HUDEP-2 (cell line): ENCODE measurements around the gene KLHL18.
"Not testable (repeated sequence)": the region's sequence is repeated elsewhere in the genome, so short reads cannot be mapped to it uniquely, and the experiment has no call there.

Experiments
- DNase-seq, 76 experiments: peaks; one replicate each; lab custom pipeline; 2025; ENCODE audit not compliant: unreplicated experiment in 76 of 76; lab: John Stamatoyannopoulos, UW

The KLHL18 gene

GRCh38 chr3:47348411-47349154, 65.8 kb downstream of the KLHL18 start:
- DNase-seq, result no peak

DNA sequence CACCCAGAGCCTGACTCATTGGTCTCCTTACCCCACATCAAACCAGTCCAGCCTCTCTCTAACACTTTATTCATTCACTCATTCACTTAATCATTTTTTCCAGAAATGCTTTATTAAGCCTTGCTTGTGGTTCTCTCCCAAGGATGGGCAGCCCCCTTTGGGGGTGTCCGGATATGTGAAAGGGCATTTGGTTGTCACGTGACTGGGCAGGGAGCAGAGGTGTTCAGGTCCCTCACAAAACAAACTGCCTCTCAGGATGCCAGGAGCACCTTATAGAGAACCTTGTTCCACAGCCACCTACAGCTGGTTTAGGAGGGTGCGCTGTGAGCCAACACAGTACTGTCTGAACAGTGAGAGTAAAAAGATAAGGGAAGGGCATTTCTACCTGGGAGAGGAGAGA, 72.3 kb downstream of the KLHL18 start:
- DNase-seq, result no peak

DNA sequence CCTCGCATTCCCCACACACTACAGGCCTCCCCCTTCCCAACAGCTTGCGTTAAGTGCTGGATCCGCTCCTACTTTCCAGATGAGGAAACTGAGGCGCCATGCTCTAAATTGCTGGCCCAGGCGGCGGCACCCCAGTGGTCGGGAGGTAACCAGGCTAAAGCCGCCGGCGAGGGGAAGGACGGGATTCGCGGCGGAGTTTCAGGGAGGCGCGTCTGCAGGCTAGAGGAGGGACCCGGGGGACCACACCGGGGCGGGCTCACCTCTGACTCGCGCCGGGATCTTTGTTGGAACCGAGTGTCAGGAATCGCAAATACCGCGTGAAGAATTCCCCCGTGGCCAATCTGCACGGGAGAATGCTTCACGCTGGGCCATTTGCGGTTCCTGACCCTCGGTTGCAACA, 73.5 kb downstream of the KLHL18 start:
- DNase-seq, result no peak

- DNase-seq, result no peak
These were observed 76.6 kb downstream of the KLHL18 start for GRCh38 chr3:47359323-47359722.

GRCh38 chr3:47360110-47360517, 77.4 kb downstream of the KLHL18 start:
- DNase-seq, result not testable (repeated sequence)

DNA sequence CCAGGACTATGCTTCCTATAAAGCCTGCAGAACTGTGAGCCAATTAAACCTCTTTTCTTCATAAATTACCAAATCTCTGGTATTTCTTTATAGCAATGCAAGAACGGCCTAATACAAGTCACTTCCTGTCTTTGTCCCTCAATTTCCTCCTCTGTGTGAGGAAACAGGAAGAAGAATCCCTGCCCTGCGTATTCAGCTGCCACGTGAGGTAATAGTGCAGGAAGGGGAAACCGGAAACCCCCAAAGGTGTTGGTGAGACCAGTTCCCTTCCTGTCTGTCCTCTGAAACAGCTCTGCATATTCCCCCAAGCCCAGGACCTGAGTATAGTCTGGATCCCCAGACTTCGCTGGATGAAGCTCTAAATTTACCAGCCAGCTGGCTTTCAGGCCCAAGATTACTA, 80.0 kb downstream of the KLHL18 start:
- DNase-seq, result no peak

GRCh38 chr3:47365213-47366153, 82.7 kb downstream of the KLHL18 start:
- no peak for DNase-seq

GRCh38 chr3:47366833-47367232, 84.1 kb downstream of the KLHL18 start:
- DNase-seq, result no peak

DNA sequence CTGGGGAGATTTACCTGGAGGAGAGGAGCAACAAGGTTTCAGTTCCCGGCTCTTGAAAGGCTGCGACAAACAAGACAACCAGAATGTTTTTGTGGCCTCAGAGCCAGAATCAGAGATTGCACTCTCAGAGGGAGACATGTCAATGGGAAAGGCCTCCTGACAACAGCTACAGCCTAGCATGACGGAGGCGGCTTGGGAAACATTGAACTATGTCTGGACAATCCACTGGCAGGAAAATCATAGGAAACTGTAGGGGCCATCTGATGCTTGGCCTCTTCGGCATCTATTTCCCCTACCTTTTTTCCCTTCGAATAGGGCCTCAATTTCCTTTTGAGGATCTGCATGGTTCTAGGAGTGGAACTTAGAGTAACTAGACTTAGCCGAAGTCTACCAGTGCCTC, 84.9 kb downstream of the KLHL18 start:
- no peak for DNase-seq

GRCh38 chr3:47370020-47370419, 87.3 kb downstream of the KLHL18 start:
- not testable (repeated sequence) for DNase-seq

- DNase-seq, result peak in 10 of 76 experiments; percentile 5 to 20 (median 14)
These were observed 88.3 kb downstream of the KLHL18 start for GRCh38 chr3:47370887-47371697.

DNA sequence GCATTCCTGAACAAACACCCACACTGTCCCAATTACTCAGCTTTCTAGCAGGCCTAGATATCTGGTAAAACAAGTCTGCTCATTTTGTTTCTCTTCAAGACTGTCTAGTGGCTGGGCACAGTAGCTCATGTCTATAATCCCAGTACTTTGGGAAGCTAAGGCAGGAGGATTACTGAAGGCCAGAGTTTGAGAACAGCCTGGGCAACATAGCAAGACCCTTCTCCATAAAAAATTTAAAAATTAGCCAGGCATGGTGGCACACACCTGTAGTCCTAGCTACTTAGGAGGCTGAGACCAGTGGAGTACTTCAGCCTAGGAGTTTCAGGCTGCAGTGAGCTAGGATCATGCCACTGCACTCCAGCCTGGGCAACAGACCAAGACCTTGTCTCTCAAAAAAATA, 91.8 kb downstream of the KLHL18 start:
- DNase-seq, result no peak

DNA sequence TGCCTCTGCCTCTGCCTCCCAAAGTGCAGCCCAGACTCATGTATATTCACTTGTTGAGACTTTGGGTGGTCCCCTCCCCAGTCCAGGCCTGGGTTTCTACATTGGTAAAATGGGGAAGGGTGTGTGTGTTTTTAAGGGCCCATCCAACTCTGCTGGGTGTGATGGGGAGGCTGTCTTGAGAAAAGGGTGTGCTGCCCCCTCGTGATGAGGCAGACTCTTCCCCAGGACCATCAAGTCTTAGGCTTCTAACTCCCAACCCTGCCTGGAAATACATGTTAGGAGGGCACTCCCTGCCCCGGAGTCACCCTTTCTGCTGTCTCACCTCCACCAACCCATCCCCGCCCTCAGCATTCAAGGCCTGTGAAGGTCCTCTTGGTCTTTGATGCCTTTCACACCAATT, 93.6 kb downstream of the KLHL18 start:
- DNase-seq, result no peak

GRCh38 chr3:47377186-47377585, 94.4 kb downstream of the KLHL18 start:
- no peak for DNase-seq

DNA sequence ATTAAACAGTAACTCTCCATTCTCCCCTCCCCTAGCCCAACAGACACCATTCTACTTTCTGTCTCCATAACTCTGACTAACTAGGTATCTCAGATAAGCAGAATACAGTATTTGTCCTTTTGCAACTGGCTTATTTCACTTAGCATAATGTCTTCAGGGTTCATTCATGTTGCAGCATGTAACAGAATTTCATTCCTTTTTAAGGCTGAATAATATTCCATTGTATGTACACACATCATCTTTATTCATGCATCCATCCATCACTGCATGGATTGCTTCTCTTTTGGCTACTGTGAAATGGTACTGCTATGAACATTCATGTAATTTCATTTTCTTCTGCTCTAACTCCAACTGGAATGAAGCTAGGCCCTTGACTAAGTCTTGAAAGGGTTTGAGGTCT, 96.1 kb downstream of the KLHL18 start:
- no peak for DNase-seq

DNA sequence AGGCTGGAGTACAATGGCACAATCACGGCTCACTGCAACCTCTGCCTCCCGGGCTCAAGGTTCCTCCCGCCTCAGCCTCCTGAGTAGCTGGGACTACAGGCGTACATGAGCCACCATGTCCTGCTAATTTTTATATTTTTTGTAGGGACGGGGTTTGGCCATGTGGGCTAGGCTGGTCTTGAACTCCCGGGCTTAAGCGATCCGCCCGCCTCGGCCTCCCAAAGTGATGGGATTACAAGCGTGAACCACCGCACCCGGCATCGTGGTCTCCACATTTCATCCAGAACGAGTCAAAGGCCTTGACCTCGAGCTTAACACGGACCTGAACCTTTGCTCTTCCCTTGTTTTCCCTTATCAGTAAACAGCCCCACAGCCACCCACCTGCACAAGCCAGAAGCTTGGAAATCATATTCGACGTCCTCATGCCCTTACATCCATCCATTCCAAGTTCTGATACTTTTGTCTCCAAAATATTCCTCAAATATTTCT, 96.7 kb downstream of the KLHL18 start:
- DNase-seq, result no peak

DNA sequence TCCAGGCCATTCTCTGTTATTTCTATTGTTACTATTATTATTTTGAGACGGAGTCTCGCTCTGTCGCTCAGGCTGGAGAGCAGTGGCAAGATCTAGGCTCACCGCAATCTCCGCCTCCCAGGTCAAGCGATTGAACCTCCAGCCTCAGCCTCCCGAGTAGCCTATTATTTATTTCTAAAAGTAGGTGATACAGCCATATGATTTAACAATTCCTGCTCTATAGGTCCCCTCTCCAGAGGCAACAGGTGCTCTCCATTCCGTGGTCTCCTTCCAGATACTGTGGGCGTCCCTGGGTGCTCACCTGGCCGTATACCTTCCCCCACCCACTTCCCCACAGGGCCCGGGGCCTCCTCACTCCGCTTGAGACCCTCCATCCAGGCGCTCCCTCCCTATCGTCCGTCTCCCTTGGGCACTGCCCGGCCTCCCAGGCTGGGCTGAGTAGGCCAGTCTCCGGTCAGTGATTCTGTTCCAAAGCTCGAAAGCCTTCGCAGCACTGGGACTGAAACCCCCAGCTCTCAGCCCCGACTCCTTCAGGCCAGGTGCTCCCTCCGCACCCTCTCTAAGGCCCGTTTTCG, 97.4 kb downstream of the KLHL18 start:
- DNase-seq, result no peak

DNA sequence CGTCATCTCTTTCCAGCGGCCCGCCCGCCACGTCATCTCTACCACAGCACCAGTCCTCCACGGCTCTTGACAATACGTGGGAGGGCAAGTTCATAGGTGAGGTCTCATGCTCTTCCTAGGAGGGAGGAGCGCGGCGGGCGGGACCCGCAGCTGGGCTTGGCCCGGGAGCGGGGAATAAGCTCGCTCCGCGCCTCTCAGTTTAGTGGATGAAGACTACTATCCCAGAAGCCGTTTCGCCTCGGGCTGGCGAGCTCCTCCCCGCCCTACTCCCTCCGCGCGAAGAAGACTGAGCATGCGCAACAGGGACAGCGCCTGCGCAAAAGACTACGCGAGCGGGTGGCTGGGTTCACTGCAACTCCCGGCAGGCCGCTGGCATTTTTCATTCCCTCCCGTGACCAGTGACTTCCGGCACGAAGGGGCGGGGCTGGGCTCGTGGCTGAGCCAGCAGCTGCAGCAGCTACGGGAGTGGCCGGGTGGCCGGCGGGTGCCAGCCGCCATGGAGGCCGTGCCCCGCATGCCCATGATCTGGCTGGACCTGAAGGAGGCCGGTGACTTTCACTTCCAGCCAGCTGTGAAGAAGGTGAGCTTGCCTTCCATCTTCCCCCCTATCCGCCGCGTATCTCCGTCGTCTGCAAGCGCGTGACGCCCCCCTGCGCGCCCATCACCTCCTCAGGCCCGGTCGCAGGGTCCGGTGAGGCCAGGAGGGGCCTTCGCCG, 98.0 kb downstream of the KLHL18 start, which contains the start of gene PTPN23:
Gene PTPN23 (plus strand): TSS at position 421 of the 716 bp plus-strand sequence. CDS start 76 bp downstream, at position 497.
- DNase-seq, result peak; percentile 80 to 99 (median 98)

DNA sequence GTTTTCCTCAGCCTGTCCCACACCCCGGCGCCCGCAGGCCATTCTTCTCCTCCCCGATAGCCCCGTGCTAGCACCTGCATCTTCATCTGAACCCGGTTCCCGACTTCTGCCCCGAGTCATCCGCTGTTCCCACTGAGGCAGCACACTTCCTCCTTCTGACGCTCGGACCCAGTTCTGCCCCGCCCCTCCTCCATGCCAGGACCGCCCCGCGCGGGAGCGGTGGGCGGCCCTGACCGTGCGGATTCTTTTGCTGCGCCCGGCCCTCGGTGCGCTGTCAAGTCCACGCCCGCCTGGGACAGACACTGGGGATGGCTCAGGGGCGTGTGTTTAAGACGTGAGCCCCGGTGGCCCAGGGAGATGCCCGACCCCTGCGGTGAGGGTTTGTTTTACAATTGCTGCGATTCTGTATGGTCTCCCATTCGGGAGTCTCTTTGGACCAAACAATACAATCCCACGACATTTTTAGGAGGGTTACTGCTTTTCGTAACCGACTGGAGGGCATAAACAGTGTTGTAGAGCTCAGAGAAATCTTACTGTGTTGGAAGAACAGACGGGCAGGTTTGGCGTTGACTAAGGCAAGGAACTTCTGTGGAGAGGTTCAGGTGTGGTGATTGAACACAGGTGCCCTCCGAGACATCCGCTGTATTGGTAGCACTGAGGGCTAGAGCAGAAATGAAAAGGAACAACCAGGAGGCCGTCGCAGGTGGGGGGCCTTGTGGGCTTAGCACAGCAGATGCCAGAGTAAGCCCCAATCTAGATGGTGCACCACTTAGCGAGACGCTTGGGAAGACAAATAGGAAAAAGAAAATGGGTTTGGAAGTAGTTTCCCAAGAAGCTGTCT, 98.8 kb downstream of the KLHL18 start:
- DNase-seq, result peak in 73 of 76 experiments; percentile 33 to 89 (median 78)
